GM19043 (cell line): ENCODE data around the gene IL31RA.

Source experiments
- ATAC-seq: cut with Tn5 transposase; IDR thresholded peaks from one replicate; pipeline ENCODE4 v1.9.1; 2021; ENCODE audit warnings: low read depth; ENCODE audit not compliant: unreplicated experiment

Gene IL31RA

DNA sequence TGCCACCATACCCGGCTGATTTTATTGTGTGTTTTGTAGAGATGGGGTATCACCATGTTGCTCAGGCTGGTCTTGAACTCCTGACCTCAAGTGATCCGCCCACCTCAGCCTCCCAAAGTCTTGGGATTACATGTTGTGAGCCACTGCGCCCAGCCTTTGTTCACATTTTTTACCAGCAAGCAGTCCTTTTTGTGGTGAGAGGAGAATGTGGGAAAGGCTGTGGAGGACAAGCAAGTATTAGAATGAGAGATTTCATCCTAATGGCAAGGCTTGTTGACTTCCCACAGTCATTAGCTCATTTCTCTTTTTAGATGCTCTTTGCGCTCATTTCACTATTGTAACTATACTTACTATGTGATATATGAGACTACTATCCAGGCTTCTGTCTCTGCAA lies 6.1 kb downstream of the IL31RA start:
- ATAC-seq = no peak

DNA sequence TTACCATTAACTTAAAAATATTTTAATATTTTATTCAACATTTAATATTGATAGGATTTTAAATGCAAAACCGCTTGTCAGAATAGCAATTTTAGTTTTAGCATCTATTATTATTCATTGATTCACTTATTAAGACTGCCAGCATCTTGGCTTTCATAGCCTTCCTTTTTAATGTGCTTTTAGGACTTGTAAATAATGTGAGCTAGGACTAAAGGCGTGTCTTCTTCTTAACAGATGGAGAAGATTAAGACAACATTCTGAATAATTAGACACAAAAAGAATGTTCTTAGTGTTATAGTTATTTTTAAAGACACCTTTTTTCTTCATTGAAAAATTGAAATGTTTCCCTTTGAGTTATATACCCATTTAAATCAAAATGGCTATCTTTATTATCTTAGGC lies 6.9 kb downstream of the IL31RA start:
- no peak for ATAC-seq

DNA sequence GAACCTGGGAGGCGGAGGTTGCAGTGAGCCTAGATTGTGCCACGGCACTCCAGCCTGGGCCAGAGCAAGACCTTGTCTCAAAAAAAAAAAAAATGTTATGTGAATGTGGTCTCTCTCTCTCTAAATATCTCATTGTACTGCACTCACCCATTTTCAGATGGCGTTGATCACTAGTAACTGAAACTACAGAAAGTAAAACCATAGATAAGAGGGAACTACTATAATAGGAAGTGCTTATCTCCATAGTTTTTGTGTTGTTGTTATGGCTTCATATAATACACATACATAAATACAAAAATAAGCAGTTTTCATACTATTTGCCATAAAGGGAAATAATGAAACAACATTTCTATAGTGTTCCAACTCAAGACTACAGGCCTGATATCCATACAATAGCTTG lies 9.1 kb downstream of the IL31RA start:
- ATAC-seq = no peak

DNA sequence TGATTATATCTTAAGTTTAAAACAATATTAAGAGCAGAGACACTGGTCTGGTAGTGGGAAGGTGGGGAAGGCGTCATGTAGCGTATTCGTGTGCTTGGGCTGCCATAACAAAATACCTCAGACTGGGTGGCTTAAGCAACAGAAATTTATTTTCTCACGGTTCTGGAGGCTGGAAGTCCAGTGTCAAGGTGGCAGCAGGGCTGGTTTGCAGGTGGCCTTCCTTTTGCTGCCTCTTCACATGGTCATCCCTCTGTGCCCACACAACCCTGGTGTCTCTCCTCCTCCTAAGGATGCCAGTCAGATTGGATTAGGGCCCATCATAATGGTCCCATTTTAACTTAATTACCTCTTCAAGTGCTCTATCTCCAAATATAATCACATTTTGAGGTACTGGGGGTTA lies 9.6 kb downstream of the IL31RA start:
- ATAC-seq = no peak

DNA sequence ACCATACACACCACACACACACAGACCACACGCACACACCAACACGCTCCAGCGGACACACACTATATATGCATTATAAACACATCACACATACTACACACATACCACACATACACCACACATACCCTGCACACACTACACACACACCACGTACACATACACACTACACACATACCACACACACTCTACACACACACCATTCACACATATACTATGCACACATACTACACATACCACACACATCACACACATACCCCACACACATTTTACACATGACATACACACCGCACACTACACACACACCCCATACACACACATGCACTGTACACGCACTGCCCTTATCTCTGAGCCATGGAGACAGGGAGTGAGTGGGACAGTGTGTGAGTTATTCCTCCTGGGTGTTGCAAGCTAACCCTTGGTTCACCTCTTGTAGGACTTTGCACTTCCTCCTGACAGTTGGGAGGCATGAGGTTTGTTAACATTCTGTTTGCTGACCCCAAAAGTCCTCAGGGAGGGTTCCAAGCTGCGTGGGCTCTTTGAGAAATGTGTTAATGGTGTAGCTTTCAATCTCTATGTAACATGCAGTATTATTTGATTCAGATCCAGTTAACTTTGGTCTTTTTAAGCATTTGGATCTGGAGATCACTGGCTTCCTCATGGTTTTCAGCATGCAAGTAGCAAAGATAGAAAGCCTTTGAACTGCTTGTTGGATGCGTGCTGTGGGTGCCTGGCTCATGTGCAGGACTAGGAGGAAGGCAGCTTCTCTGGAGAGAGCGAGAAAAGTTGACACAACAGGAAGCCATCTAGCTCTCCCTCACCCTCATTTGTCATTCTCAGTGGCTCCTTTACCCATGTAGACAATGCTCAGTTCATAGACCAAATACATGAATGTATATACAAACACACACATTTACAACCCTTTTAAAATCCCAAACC lies 13.7 kb downstream of the IL31RA start:
- no peak for ATAC-seq

DNA sequence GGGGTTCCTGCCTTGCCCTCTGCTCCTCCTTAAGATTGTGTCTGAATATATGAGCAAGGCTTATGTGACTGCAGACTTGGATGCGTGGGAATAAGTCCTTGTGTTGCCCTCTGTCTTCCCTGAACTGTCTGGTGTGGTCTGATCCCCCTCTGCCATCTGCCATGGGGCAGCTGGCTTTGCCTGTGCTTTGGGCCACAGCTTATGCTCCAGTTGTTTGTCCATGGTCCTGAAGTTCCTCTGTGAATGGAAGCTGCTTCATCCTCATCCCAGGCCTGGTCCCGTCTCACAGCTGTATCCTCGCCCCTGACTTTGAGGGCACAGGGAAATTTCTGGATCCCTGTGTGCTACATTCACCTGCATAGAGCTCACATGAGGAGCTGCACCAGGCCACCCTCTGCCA lies 14.7 kb downstream of the IL31RA start:
- no peak for ATAC-seq

DNA sequence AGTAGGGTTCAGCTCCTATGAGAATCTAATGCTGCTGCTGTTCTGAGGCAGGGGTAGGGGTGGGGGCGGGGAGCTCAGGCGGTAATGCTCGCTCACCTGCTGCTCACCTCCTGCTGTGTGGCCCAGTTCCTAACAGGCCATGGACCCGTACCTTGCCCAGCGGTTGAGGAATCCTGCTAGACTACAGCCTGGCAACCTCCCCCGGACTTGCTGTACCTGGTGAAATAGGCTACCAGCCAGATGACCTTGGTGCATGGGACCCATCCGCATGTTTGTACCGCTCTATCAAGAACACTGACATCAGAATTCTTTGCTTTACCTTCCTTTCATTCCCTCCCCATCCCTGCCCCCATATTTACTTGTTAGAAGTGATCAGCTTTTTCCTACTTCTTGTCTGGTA lies 15.3 kb downstream of the IL31RA start:
- ATAC-seq = no peak

DNA sequence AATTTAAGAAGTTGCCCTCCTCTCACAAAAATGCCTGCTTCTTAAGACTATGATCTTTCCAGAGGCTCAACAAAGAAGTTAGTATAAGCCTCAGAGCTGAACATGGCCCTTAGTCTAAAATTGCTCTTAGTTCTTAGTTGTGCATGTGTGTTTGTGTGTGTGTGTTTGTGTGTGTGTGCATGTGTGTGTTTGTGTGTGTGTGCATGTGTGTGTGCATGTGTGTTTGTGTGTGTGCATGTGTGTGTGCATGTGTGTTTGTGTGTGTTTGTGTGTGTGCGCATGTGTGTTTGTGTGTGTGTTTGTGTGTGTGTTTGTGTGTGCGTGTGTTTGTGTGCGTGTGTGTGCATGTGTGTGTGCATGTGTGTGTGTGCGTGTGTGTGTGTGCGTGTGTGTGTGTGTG lies 15.8 kb downstream of the IL31RA start:
- no peak for ATAC-seq

DNA sequence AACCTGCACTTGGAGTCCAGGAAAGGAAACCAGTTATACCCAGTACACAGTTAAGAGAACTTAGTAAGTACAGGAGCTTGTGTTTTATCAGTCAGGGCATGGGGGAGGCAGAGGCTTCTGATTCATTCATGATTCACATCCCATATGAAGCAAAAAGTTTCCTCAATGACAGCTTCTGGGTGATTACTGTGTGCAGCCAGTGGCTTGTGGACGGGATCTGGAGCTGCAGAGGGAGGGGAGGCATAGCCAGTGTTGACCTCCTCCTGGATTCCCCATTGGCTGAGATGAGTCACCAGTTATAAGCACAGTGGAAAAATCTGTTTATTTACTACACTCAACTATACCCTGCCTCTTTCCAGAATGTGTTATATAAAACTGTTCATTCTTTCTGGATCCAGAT lies 17.7 kb downstream of the IL31RA start:
- ATAC-seq = no peak

DNA sequence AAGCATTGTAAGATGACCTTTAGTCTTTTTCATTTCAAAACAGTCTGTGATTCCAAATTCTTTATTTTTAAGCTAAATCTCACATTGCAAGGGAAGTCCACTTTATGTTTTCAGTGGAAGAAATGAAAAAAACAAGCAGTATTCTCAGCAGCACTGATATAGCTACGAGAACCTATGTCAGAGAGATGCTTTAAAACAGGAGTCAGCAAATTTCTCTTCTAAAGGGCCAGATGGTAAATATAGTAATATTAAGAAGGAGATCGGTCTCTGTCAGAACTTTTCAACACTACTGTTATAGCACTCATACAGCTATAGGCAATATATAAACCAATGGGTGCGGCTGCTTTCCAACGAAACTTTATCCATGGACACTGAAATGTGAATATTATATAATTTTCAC lies 18.7 kb downstream of the IL31RA start:
- ATAC-seq = no peak

DNA sequence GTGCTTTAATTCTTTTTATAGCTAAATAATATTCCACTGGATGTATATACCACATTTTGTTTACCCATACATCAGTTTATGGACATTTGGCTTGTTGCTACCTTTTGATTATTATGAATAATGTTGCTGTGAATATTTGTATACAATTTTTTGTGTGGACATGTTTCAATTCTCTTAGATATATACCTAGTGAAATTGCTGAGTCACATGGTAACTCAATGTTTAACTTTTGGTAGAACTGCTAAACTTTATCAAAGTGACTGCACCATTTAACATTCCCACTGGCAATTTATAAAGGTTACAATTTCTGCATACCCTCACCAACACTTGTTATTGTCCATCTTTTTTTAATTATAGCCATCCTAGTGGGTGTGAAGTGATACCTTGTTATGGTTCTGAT lies 22.1 kb downstream of the IL31RA start:
- no peak for ATAC-seq

DNA sequence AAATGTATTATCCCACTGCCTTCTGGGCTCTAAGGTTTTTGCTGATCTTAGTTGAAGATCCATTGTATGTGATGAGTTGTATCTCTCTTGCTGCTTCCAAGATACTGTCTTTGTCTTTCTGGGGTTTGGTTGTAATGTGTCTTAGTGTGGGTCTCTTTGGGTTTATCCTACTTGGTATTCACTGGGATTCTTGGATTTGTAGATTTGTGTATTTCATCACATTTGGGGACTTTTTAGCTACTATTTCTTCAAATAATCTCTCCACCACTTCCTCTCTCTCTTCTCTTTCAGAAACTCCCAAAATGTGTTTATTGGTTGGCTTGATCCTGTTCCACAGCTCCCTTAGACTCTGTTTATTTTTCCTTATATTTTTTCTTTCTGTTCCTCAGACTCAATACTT lies 26.5 kb downstream of the IL31RA start:
- no peak for ATAC-seq

DNA sequence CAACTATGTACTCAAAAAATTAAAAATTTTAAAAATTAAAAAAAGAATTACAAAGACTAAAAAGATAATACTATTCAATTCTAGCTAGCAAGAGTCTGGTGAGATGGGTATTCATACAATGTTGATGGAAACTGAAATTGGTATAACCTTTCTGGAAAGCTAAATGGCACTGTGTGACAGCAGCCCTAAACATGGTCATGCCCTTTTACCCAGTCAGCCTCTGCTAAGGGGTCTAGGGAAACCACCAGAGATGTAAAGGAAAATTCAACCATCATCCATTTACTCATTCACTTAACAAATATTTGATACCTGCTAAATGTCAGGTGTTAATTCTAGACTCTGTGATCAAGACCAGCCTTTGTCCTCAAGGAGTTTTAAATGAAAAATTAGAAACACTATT lies 29.3 kb downstream of the IL31RA start:
- no peak for ATAC-seq

DNA sequence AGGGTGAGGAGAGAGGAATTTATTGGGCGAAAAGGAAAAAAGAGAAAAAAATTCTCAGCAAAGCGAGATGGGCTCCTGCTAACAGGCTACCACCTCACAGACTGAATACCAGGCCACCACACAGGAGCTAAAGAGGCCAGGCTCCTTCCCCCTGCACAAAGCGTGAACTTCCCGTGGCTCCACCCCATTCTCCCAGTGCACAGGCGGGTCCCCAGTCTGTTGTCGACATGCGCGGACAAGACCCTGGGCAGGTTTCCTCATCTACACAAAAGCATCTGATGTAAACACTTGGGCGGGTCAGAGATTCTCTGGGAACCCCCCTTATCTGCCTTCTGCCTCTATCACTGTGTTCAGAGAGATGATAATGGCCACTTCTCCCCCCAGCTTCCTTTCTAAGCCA lies 34.2 kb downstream of the IL31RA start:
- ATAC-seq = no peak

DNA sequence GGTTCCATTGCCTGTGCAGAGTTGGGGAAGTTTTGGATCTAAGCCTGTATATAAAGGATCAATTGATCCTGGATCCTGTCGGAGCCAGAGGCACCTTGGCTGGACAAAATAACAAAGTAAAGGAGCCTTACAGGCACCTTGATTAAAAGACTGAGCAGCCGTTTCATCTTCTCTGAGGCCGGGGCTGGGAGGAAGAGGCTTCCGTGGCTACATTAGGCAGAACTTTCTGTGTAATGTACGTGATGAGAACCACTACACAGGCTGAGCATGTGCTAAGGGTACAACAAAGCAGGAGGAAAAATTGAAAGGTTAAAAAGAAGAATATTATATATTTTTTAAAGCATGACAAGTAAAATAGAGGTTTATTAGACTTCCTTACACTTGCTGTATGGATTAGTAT lies 37.0 kb downstream of the IL31RA start:
- no peak for ATAC-seq

DNA sequence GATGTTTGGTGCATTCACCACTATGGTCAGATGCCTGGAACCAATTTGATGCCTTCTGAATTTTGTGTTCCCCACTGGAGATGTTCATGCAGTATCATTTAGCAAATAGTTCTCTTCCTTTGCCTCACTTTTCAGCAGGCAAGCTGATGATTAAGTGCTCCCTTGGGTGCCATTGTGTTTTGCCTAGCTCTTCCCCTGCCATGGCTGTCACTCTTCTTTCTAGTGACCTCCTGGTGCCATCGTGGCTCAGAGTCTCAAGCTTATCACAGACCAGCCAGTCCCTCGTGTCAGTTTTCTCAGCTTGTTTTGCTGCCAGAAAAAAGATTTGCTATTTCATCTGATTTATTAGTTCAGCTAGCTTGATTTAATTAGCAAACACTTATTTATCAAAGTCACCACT lies 41.3 kb downstream of the IL31RA start:
- ATAC-seq = no peak

DNA sequence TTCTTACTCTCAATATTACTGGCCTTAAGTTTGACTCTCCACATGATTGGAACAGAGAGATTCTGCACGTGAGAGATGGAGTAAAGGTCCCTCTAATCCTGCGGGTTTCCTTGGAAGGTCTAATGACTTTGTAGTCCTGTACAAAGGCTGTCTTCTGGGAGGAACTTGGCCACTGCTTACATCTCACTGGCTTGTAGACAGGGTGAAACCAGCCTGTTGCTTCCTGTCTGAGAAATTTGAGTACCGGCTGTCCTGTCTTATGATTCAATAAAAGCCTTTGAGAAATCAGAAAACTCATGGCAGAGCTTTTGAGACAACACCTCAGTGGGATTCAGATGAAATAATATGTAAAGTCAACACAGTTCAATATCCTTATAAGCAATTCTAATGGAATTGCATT lies 43.0 kb downstream of the IL31RA start:
- no peak for ATAC-seq

DNA sequence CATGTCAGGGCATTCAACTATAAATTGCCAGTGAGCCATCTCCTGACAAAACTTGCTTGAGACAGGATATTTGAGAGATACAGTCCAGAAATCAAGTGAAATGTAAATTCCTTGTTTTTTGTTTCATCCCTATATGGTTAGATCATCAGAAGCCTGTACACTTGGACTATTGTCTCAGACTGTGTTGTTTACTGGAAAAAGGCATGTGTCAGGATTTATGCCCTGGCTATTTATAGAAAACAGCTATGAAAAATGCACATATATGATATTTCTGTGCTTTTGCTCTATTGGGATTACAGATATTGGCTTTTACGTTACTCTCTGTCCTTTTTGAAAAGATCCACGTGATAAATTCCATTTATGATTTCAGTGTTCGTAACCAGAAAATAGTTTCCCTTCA lies 44.2 kb downstream of the IL31RA start:
- ATAC-seq = no peak

DNA sequence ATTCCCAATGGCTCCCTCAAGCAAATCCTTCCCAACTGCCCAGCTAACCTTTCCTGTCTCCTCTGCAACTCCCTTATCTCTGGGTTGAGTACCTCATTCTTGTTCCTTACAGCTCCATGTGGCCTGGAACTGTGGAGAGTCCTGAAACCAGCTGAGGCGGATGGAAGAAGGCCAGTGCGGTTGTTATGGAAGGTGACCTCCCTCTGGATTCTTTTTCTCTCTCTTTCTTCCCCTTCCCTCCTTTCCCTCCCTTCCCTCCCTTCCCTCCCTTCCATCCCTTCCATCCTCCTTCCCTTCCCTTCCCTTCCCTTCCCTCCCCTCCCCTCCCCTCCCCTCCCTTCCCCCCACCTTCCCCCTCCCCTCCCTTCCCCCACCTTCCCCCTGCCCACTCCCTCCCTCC lies 45.1 kb downstream of the IL31RA start:
- ATAC-seq = no peak

DNA sequence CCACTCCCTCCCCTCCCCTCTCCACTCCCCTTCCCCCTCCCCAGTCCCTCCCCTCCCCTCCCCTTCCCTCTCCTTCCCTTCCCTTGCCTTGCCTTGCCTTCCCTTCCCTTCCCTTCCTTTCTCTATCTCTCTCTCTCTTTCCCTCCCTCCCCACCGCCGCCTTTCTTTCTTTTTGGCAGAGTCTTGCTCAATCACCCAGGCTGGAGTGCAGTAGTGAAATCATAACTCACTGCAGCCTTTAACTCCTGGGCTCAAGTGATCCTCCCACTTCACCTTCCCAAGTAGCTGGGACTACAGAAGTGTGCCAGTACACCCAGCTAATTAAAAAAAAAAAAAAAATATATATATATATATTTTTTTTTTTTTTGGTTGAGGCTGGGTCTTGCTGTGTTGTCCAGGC lies 45.5 kb downstream of the IL31RA start:
- ATAC-seq = no peak

DNA sequence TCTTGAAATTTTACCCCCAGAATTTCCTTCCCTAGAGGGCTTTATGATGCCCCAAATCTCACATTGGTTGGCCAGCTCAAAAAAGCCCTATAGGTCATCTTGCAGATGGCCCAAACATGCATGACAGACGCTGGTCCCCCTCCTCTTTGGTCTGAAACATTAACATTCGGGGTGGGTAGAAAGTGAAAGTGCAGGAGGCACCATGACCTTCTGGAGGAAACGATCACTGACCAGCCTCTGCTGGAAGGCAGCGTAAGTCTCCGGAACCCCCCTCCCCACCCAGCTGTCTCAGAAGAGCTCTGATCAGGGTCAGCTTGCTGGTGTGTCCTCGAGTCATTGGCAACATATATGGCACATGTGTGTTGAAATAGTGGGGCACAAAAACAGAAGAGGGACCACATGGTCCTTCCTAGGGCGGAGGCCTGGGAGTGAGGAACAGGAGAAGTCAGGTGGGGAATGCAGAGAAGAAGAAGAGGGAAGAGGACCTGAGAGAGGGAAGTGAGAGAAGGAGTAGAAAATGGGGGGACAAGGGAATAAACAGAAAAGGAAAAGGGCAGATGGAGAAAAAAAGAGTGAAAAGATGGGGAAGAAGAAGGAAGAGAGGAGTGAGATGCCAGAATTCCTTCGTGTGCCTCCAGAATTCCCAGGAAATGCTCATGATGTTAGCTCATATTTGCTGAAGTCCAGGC lies 46.2 kb downstream of the IL31RA start:
- ATAC-seq = no peak

DNA sequence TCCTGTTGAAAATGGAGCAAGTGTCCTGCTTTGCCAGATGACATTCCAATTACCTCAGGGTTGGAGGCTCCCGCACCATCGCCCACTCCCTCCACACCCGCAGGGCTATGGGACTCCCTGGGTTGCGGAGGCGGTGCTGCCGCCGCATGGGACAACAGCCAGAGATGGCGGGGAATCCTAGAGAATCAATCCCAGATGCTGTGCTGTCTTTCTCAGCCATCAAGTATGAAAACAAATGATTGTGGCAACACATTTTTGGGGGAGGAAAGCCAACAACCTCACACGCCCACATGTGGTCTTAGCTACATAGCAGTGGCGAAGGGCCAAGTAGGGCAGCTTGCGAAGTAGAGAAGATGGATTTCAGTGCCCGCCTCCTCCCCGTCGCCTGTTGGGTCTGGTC lies 46.7 kb downstream of the IL31RA start:
- no peak for ATAC-seq
